Neural progenitor cell (in vitro differentiated cells): ENCODE measurements around the gene SH2D4B.

Experiments used
- CTCF ChIP-seq: fragments of 200-600 bp; sonication (generic); IDR thresholded peaks from 2 replicates; pipeline ENCODE4 v1.5.1; 2017; ENCODE audit warnings: antibody characterized with exemption, mild to moderate bottlenecking
- EZH2 ChIP-seq: fragments of 200-600 bp; sonication (generic); IDR thresholded peaks from 2 replicates; pipeline ENCODE4 v1.6.1; 2017; ENCODE audit warnings: antibody characterized with exemption, mild to moderate bottlenecking, moderate library complexity
- EZH2phosphoT487 ChIP-seq: fragments of 200-600 bp; sonication (generic); IDR thresholded peaks from 2 replicates; pipeline ENCODE4 v1.6.1; 2017; ENCODE audit warnings: antibody characterized with exemption

GRCh38 chr10:80515941-80516340 is 21.8 kb upstream of the SH2D4B start:
- TF ChIP-seq CTCF (no peak), EZH2 (no peak), EZH2phosphoT487 (no peak)
